Neural cell (in vitro differentiated cells): ENCODE measurements around the gene PPM1H. TPM values are rescaled to one million over a fixed set of nuclear protein-coding genes. Genes with fewer than 3 reads are reported as not detected.

Experiments
- H2AFZ ChIP-seq: fragments of 200-600, 300-800 bp; sonication (generic), shearing (Covaris generic); 2 replicates; pipeline ENCODE4 v1.6.0; 2014; ENCODE audit warnings: low read depth, mild to moderate bottlenecking, antibody characterized with exemption, low read length, moderate library complexity
- H3F3A ChIP-seq: fragments of 200-600 bp; shearing (Covaris generic); 2 replicates; pipeline ENCODE4 v1.6.1; 2016; ENCODE audit warnings: mild to moderate bottlenecking, moderate library complexity, mixed read lengths, antibody characterized with exemption, low read length; ENCODE audit not compliant: insufficient read depth, poor library complexity, severe bottlenecking
- H3K27ac ChIP-seq: fragments of 200-600, 300-800 bp; sonication (generic), shearing (Covaris generic); 2 replicates; pipeline ENCODE4 v1.5.1; 2014; ENCODE audit warnings: mild to moderate bottlenecking, low read length, moderate library complexity
- H3K27me3 ChIP-seq: fragments of 300-800, 200-600 bp; sonication (generic), shearing (Covaris generic); 2 replicates; pipeline ENCODE4 v1.6.0; 2014; ENCODE audit warnings: mild to moderate bottlenecking, low read depth, low read length, moderate library complexity; ENCODE audit not compliant: insufficient read depth
- H3K36me3 ChIP-seq: fragments of 300-800, 200-600 bp; sonication (generic), shearing (Covaris generic); 2 replicates; pipeline ENCODE4 v1.5.1; 2014; ENCODE audit warnings: mild to moderate bottlenecking, antibody characterized with exemption, low read length, moderate library complexity; ENCODE audit not compliant: insufficient read depth
- H3K4me2 ChIP-seq: fragments of 300-800, 200-600 bp; sonication (generic), shearing (Covaris generic); 2 replicates; pipeline ENCODE4 v1.6.0; 2014; ENCODE audit warnings: mild to moderate bottlenecking, low read length
- H3K4me3 ChIP-seq: fragments of 300-800, 200-600 bp; sonication (generic), shearing (Covaris generic); 2 replicates; pipeline ENCODE4 v1.5.1; 2014; ENCODE audit warnings: mild to moderate bottlenecking, low read length, moderate library complexity
- H3K79me2 ChIP-seq: fragments of 200-600 bp; shearing (Covaris generic); replicated peaks from 2 replicates; pipeline ENCODE4 v1.6.0; 2014; ENCODE audit warnings: mild to moderate bottlenecking, low read length, moderate library complexity; ENCODE audit not compliant: insufficient read depth
- H3K9ac ChIP-seq: fragments of 300-800, 200-600 bp; sonication (generic), shearing (Covaris generic); 2 replicates; pipeline ENCODE4 v1.6.1; 2016; ENCODE audit warnings: mild to moderate bottlenecking, low read length, mixed read lengths
- H3K9me2 ChIP-seq: fragments of 200-600 bp; shearing (Covaris generic); 2 replicates; pipeline ENCODE4 v1.6.1; 2016; ENCODE audit warnings: mild to moderate bottlenecking, low read length, mixed read lengths; ENCODE audit not compliant: insufficient read depth
- H3K9me3 ChIP-seq: fragments of 200-600, 300-800 bp; sonication (generic), shearing (Covaris generic); 2 replicates; pipeline ENCODE4 v1.6.1; 2016; ENCODE audit warnings: mild to moderate bottlenecking, mixed run types, low read length, moderate library complexity, mixed read lengths
- H4K20me1 ChIP-seq: fragments of 200-600 bp; shearing (Covaris generic); 2 replicates; pipeline ENCODE4 v1.6.1; 2016; ENCODE audit warnings: mild to moderate bottlenecking, mixed run types; ENCODE audit not compliant: insufficient read depth
- CTCF ChIP-seq: fragments of 450-650 bp; IDR thresholded peaks from 2 replicates; pipeline ENCODE4 v1.5.1; 2014; ENCODE audit warnings: antibody characterized with exemption, mild to moderate bottlenecking, moderate library complexity; ENCODE audit not compliant: poor library complexity, severe bottlenecking
- EP300 ChIP-seq: fragments of 450-650 bp; conservative IDR thresholded peaks from 2 replicates; pipeline ENCODE4 v1.6.1; 2014; ENCODE audit warnings: antibody characterized with exemption, mild to moderate bottlenecking, moderate library complexity; ENCODE audit not compliant: poor library complexity, severe bottlenecking
- EZH2 ChIP-seq: fragments of 200-600, 300-800 bp; shearing (Covaris generic), sonication (generic); IDR thresholded peaks from 2 replicates; pipeline ENCODE4 v1.6.1; 2014; ENCODE audit warnings: antibody characterized with exemption, low read length, borderline replicate concordance, mild to moderate bottlenecking; ENCODE audit not compliant: insufficient read depth, poor library complexity, severe bottlenecking
- MXI1 ChIP-seq: fragments of 450-650 bp; conservative IDR thresholded peaks from 2 replicates; pipeline ENCODE4 v1.6.1; 2014; ENCODE audit warnings: antibody characterized with exemption, mild to moderate bottlenecking; ENCODE audit not compliant: poor library complexity, severe bottlenecking
- POLR2AphosphoS5 ChIP-seq: IDR thresholded peaks from 2 replicates; pipeline ENCODE4 v1.6.1; 2012
- RAD21 ChIP-seq: fragments of 450-650 bp; conservative IDR thresholded peaks from 2 replicates; pipeline ENCODE4 v1.6.1; 2014; ENCODE audit warnings: antibody characterized with exemption, mild to moderate bottlenecking, moderate library complexity
- REST ChIP-seq: IDR thresholded peaks from 2 replicates; pipeline ENCODE4 v1.6.1; 2012; ENCODE audit warnings: borderline replicate concordance
- SMC3 ChIP-seq: fragments of 450-650 bp; conservative IDR thresholded peaks from 2 replicates; pipeline ENCODE4 v1.6.1; 2014; ENCODE audit warnings: antibody characterized with exemption, mild to moderate bottlenecking, moderate library complexity; ENCODE audit not compliant: poor library complexity
- TAF1 ChIP-seq: IDR thresholded peaks from 2 replicates; pipeline ENCODE4 v1.6.1; 2012; ENCODE audit warnings: low read depth
- polyA plus RNA-seq: library from polyadenylated mRNA; depleted of rRNA; stranded (reverse); fragments of >200 nt; gene quantifications from 2 replicates; pipeline ENCODE4 v1.2.3, GENCODE V29; 2014

Gene PPM1H
- polyA plus RNA-seq, 1 donor from 2014 or later: 3.9 TPM

GRCh38 chr12:62642486-62642885, 292.5 kb downstream of the PPM1H start:
- H3K9ac ChIP-seq: no peak overlapping the region
- no peak overlapping the region for H3K4me2 ChIP-seq
- H3K27ac ChIP-seq: no peak overlapping the region
- H3K36me3 ChIP-seq: no peaks in the 10 kb centered on the region
- no peaks in the 10 kb centered on the region for H3K27me3 ChIP-seq
- no peaks in the 10 kb centered on the region for H3K9me2 ChIP-seq
- no peaks in the 10 kb centered on the region for H3K79me2 ChIP-seq
- H3F3A ChIP-seq: no peaks in the 10 kb centered on the region
- H3K9me3 ChIP-seq: no peaks in the 10 kb centered on the region
- H4K20me1 ChIP-seq: no peaks in the 10 kb centered on the region
- TF ChIP-seq MXI1 (no peak), REST (no peak), SMC3 (no peak), TAF1 (no peak), EP300 (no peak)
- H2AFZ ChIP-seq: no peak overlapping the region
- no peak overlapping the region for H3K4me3 ChIP-seq

- Histone ChIP-seq H4K20me1 (no peaks in the 10 kb centered on the region), H3K27me3 (no peaks in the 10 kb centered on the region), H3K4me2 (no peak overlapping the region), H3F3A (no peaks in the 10 kb centered on the region), H3K9me2 (no peaks in the 10 kb centered on the region), H3K27ac (no peak overlapping the region), H3K9me3 (no peaks in the 10 kb centered on the region), H3K4me3 (no peak overlapping the region), H3K79me2 (no peaks in the 10 kb centered on the region), H2AFZ (no peak overlapping the region), H3K9ac (no peak overlapping the region), H3K36me3 (no peaks in the 10 kb centered on the region)
- TF ChIP-seq TAF1 (no peak), EZH2 (no peak), MXI1 (no peak), RAD21 (no peak), CTCF (no peak), SMC3 (no peak), EP300 (no peak), POLR2AphosphoS5 (no peak), REST (no peak)
Measured at GRCh38 chr12:62640910-62641448, 294.0 kb downstream of the PPM1H start.
